22Rv1 (cell line): ENCODE measurements around the gene B9D1.

Source experiments
- ZFX ChIP-seq: fragments of 450-650 bp; IDR thresholded peaks from 2 replicates; pipeline ENCODE4 v1.6.1; 2017; ENCODE audit warnings: antibody characterized with exemption, borderline replicate concordance
- TF ChIP-seq, protein P1 (sequence below): fragments of 450-650 bp; IDR thresholded peaks from 2 replicates; pipeline ENCODE4 v1.5.1; 2017; ENCODE audit warnings: mild to moderate bottlenecking

DNA sequence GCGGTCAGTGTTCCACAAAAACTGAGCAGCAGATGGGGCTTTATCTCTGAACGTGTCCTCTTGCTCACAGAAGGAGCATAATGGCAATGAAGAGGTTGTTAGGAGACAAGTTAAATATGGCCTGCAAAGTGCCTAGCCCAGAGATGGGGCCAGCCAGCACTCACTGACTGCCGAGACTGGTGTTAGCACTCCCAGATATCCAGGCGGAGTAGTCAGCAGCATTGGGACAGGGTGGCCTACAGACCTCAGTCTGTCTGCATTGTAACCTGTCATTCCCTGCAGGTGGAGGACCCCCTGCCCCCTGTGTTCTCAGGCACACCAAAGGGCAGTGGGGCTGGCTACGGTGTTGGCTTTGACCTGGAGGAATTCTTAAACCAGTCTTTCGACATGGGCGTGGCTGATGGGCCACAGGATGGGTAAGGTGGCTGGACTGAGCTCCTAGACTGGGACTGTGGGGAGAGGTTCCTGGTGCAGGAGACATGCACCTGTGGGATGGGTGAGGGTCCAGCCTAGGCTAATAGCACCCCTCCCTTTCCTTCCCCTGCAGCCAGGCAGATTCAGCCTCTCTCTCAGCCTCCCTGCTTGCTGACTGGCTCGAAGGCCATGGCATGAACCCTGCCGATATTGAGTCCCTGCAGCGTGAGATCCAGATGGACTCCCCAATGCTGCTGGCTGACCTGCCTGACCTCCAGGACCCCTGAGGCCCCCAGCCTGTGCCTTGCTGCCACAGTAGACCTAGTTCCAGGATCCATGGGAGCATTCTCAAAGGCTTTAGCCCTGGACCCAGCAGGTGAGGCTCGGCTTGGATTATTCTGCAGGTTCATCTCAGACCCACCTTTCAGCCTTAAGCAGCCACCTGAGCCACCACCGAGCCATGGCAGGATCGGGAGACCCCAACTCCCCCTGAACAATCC is 20.3 kb upstream of the B9D1 start:
- TF ChIP-seq, protein P1, sequence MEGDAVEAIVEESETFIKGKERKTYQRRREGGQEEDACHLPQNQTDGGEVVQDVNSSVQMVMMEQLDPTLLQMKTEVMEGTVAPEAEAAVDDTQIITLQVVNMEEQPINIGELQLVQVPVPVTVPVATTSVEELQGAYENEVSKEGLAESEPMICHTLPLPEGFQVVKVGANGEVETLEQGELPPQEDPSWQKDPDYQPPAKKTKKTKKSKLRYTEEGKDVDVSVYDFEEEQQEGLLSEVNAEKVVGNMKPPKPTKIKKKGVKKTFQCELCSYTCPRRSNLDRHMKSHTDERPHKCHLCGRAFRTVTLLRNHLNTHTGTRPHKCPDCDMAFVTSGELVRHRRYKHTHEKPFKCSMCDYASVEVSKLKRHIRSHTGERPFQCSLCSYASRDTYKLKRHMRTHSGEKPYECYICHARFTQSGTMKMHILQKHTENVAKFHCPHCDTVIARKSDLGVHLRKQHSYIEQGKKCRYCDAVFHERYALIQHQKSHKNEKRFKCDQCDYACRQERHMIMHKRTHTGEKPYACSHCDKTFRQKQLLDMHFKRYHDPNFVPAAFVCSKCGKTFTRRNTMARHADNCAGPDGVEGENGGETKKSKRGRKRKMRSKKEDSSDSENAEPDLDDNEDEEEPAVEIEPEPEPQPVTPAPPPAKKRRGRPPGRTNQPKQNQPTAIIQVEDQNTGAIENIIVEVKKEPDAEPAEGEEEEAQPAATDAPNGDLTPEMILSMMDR = no peak
- TF ChIP-seq ZFX = no peak
